Lower leg skin (tissue), 3 donors: ENCODE data around the gene TBC1D10B.

ENCODE experiments used
- POLR2A ChIP-seq, 2 donors: fragments of 450-650 bp; IDR thresholded peaks; one replicate each; pipeline ENCODE4 v1.6.1; 2016 to 2017; ENCODE audit warnings: antibody characterized with exemption in 2 of 2, mild to moderate bottlenecking in 1 of 2, moderate library complexity in 1 of 2
- TF ChIP-seq, protein P1 (sequence below), 3 donors: fragments of 450-650 bp; IDR thresholded peaks; one replicate each; pipeline ENCODE4 v1.5.1; 2016; ENCODE audit warnings: antibody characterized with exemption in 3 of 3, mild to moderate bottlenecking in 3 of 3, moderate library complexity in 2 of 3

DNA sequence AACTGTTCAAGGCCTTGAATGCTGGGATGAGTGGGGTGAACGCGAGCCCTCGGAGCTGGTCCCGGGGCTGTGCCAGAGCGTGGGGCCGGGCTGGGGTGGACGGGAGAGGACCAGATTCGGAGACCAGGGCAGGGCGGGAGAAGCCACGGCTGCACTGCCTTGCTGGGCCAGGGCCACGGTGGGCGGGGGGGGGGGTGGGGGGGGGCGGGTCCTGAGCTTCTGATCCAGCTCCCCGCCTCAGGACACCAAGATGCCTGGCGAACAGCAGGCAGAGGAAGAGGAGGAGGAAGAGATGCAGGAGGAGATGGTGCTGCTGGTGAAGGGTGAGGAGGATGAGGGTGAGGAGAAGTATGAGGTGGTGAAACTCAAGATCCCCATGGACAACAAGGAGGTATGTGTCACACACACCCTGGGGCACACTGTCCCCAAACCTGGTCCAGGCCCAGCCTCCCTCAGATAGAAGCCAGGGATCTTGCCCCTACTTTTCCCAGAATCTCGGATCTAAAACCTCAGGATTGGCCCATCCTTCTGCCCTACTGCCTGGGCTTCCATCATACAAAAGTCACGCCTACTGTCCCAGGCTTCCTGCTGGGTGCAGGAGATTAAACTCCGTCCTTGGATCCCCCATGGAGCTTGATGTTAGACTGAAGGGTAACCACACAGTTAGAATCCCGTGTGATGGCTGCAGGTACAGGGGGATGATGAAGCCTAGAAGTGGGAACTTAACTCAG is 37.7 kb upstream of the TBC1D10B start:
- TF ChIP-seq, protein P1, sequence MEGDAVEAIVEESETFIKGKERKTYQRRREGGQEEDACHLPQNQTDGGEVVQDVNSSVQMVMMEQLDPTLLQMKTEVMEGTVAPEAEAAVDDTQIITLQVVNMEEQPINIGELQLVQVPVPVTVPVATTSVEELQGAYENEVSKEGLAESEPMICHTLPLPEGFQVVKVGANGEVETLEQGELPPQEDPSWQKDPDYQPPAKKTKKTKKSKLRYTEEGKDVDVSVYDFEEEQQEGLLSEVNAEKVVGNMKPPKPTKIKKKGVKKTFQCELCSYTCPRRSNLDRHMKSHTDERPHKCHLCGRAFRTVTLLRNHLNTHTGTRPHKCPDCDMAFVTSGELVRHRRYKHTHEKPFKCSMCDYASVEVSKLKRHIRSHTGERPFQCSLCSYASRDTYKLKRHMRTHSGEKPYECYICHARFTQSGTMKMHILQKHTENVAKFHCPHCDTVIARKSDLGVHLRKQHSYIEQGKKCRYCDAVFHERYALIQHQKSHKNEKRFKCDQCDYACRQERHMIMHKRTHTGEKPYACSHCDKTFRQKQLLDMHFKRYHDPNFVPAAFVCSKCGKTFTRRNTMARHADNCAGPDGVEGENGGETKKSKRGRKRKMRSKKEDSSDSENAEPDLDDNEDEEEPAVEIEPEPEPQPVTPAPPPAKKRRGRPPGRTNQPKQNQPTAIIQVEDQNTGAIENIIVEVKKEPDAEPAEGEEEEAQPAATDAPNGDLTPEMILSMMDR (IDR thresholded peaks at IDR 0.05), result no peak
- no peak for TF ChIP-seq POLR2A (IDR thresholded peaks at IDR 0.05)
